ENCODE results near the gene SNTB2. TPM values are rescaled to one million over a fixed set of nuclear protein-coding genes. Genes with fewer than 3 reads are reported as not detected.

SNTB2 gene
- total RNA-seq, 1 experiment from 2014 or later: 20.2 TPM

DNA sequence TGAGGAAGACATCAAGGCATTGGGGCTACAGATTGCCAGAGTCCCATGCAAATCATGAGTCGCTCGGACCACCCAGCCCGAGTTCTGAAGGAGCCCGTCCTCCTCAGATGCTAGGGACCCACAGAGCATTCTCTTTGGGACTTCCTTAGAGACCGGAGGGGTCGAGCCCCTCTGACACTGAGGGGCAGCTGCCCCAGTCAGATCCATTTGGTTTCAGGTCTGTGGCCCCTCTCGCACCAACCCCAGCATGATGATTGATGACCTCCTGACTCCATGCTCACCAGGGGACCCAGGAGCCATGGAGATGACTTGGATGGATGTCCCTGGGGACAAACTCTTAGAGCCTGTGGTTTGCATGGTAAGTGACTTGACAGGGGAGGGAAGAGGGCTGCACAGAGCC is 135.4 kb downstream of the SNTB2 start:
- Histone ChIP-seq H2BK120ac (ENCODE audit: low read depth, low read length, poor library complexity, severe bottlenecking) (no peak overlapping the region), H3K4ac (ENCODE audit: low read depth, low read length) (no peak overlapping the region), H2BK12ac (ENCODE audit: insufficient read length, low read depth, low read length) (no peak overlapping the region), H3K56ac (ENCODE audit: insufficient read length, low read depth, low read length) (no peak overlapping the region), H3K79me2 (ENCODE audit: insufficient read depth, low read length) (peaks cover 2% of the 10 kb centered on the region; the same call in 1 of the 2 replicates), H4K5ac (ENCODE audit: insufficient read length, low read depth, low read length) (no peak overlapping the region), H4K20me1 (ENCODE audit: control insufficient read depth, insufficient read depth, insufficient read length) (no peaks in the 10 kb centered on the region), H4K8ac (replicated peaks; ENCODE audit: insufficient read length, low read depth, low read length) (no peak overlapping the region), H2AK5ac (ENCODE audit: insufficient read length, low read length) (no peak overlapping the region), H3K4me1 (ENCODE audit: insufficient read depth, low read length) (no peaks in the 10 kb centered on the region), H3K14ac (ENCODE audit: insufficient read depth, low read length) (no peak overlapping the region), H3K79me1 (ENCODE audit: insufficient read depth, low read depth, low read length, poor library complexity, severe bottlenecking) (no peaks in the 10 kb centered on the region), H4K91ac (ENCODE audit: insufficient read length, low read depth, low read length) (no peak overlapping the region), H3K23me2 (ENCODE audit: insufficient read length, low read depth, low read length, poor library complexity, severe bottlenecking) (no peaks in the 10 kb centered on the region), H3K18ac (ENCODE audit: insufficient read length, low read depth, low read length) (no peak overlapping the region), H2BK5ac (ENCODE audit: insufficient read length, low read length) (no peak overlapping the region), H3K27me3 (ENCODE audit: insufficient read depth, low read length) (no peaks in the 10 kb centered on the region), H3K23ac (ENCODE audit: insufficient read length, low read depth, low read length) (no peak overlapping the region), H3K9me3 (ENCODE audit: control insufficient read depth, low read depth, low read length) (no peaks in the 10 kb centered on the region), H3K9ac (ENCODE audit: extremely low read depth, insufficient read length, low read length) (no peak overlapping the region), H2BK15ac (ENCODE audit: low read depth, low read length) (no peak overlapping the region), H3K4me2 (ENCODE audit: insufficient read depth, insufficient read length, low read length) (no peak overlapping the region), H2BK20ac (ENCODE audit: low read depth, low read length, poor library complexity, severe bottlenecking) (no peak overlapping the region), H3T11ph (ENCODE audit: low read length) (no peak overlapping the region), H3K27ac (ENCODE audit: insufficient read length, low read depth, low read length) (no peak overlapping the region), H2AFZ (ENCODE audit: low read length) (no peak overlapping the region)
- H3K4me1 Mint-ChIP-seq: peaks cover 3 to 9% of the 10 kb centered on the region in 2 experiments; a peak in 2 of 4 replicates
- TF ChIP-seq, protein P1, sequence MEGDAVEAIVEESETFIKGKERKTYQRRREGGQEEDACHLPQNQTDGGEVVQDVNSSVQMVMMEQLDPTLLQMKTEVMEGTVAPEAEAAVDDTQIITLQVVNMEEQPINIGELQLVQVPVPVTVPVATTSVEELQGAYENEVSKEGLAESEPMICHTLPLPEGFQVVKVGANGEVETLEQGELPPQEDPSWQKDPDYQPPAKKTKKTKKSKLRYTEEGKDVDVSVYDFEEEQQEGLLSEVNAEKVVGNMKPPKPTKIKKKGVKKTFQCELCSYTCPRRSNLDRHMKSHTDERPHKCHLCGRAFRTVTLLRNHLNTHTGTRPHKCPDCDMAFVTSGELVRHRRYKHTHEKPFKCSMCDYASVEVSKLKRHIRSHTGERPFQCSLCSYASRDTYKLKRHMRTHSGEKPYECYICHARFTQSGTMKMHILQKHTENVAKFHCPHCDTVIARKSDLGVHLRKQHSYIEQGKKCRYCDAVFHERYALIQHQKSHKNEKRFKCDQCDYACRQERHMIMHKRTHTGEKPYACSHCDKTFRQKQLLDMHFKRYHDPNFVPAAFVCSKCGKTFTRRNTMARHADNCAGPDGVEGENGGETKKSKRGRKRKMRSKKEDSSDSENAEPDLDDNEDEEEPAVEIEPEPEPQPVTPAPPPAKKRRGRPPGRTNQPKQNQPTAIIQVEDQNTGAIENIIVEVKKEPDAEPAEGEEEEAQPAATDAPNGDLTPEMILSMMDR (conservative IDR thresholded peaks at IDR 0.05): no peak
- 0 out of 7 replicates have a peak overlapping the region, but pooled peaks of 1 of the 3 experiments have one; percentile 28 for H3K27ac Mint-ChIP-seq
- no peak overlapping the region for H3K4me3 Mint-ChIP-seq
- no peaks in the 10 kb centered on the region for H3K27me3 Mint-ChIP-seq (ENCODE audit: low read depth)
- WGBS (ENCODE audit: extremely low coverage, insufficient read length, low lambda C conversion rate): no CpG with 5 or more reads among the region's 7 CpGs
- H3K9me3 Mint-ChIP-seq: no peaks in the 10 kb centered on the region
- DNase-seq: no peak
- peaks cover 45 to 92% (median 85%) of the 10 kb centered on the region in 3 experiments for H3K36me3 Mint-ChIP-seq (ENCODE audit: insufficient read depth in 1 of 3, low read depth in 3 of 3)
